NOMO-1 (cell line): Measurements from ENCODE around the gene BCCIP.

Experiments used
- DNase-seq, 2 experiments: peaks; one replicate each; lab custom pipeline; 2025; ENCODE audit not compliant: unreplicated experiment in 2 of 2; lab: John Stamatoyannopoulos, UW

Gene BCCIP

GRCh38 chr10:125797424-125797823 lies 25.9 kb upstream of the BCCIP start:
- DNase-seq = no peak

GRCh38 chr10:125797994-125798662 lies 25.2 kb upstream of the BCCIP start:
- no peak for DNase-seq

- DNase-seq = no peak
These were observed 23.7 kb upstream of the BCCIP start for GRCh38 chr10:125799451-125800182.

- no peak for DNase-seq
These were observed 21.8 kb upstream of the BCCIP start for GRCh38 chr10:125801574-125801973.

GRCh38 chr10:125802131-125802530 lies 21.2 kb upstream of the BCCIP start:
- no peak for DNase-seq

- no peak for DNase-seq
These were observed 20.6 kb upstream of the BCCIP start for GRCh38 chr10:125802739-125803138.

- no peak for DNase-seq
These were observed 15.3 kb upstream of the BCCIP start for GRCh38 chr10:125808047-125808446.

GRCh38 chr10:125811251-125811650 lies 12.1 kb upstream of the BCCIP start:
- no peak for DNase-seq

GRCh38 chr10:125812128-125812750 lies 11.1 kb upstream of the BCCIP start:
- DNase-seq = no peak

GRCh38 chr10:125815764-125816163 lies 7.6 kb upstream of the BCCIP start:
- DNase-seq = no peak

GRCh38 chr10:125816548-125816947 lies 6.8 kb upstream of the BCCIP start:
- no peak for DNase-seq

- DNase-seq = no peak
These were observed 5.9 kb upstream of the BCCIP start for GRCh38 chr10:125817337-125817946.

GRCh38 chr10:125820701-125821100 lies 2.6 kb upstream of the BCCIP start:
- no peak for DNase-seq

GRCh38 chr10:125823663-125824251 lies 411 bp downstream of the BCCIP start:
- DNase-seq = no peak

- DNase-seq = peak in 1 of 2 experiments; percentile 8
These were observed 1.4 kb downstream of the BCCIP start for GRCh38 chr10:125824736-125825135.

GRCh38 chr10:125827133-125827532 lies 3.8 kb downstream of the BCCIP start:
- DNase-seq = peak; percentile 18 to 41

GRCh38 chr10:125828311-125828710 lies 5.0 kb downstream of the BCCIP start:
- no peak for DNase-seq

GRCh38 chr10:125836746-125837145 lies 13.4 kb downstream of the BCCIP start:
- DNase-seq = no peak

GRCh38 chr10:125838802-125839575 lies 15.6 kb downstream of the BCCIP start:
- DNase-seq = no peak

GRCh38 chr10:125840406-125840805 lies 17.1 kb downstream of the BCCIP start:
- no peak for DNase-seq
